Mammary epithelial cell (primary cell): Measurements from ENCODE around the gene HSPA1A.

ENCODE experiments used
- EZH2 ChIP-seq: IDR thresholded peaks from 2 replicates; pipeline ENCODE4 v1.6.1; 2012; ENCODE audit warnings: low read length, inconsistent platforms, borderline replicate concordance
- TF ChIP-seq, protein P1 (sequence below), 2 donors: IDR thresholded peaks in 1 of 2; conservative IDR thresholded peaks in 1 of 2; 2 replicates each; pipeline ENCODE4 v1.5.1; 2011 to 2012; ENCODE audit warnings: inconsistent platforms in 2 of 2, low read length in 2 of 2, mild to moderate bottlenecking in 2 of 2, control low read depth in 1 of 2, low read depth in 1 of 2; ENCODE audit not compliant: insufficient read depth in 1 of 2; ENCODE audit errors: extremely low read depth in 1 of 2

- TF ChIP-seq, protein P1, sequence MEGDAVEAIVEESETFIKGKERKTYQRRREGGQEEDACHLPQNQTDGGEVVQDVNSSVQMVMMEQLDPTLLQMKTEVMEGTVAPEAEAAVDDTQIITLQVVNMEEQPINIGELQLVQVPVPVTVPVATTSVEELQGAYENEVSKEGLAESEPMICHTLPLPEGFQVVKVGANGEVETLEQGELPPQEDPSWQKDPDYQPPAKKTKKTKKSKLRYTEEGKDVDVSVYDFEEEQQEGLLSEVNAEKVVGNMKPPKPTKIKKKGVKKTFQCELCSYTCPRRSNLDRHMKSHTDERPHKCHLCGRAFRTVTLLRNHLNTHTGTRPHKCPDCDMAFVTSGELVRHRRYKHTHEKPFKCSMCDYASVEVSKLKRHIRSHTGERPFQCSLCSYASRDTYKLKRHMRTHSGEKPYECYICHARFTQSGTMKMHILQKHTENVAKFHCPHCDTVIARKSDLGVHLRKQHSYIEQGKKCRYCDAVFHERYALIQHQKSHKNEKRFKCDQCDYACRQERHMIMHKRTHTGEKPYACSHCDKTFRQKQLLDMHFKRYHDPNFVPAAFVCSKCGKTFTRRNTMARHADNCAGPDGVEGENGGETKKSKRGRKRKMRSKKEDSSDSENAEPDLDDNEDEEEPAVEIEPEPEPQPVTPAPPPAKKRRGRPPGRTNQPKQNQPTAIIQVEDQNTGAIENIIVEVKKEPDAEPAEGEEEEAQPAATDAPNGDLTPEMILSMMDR (conservative IDR thresholded peaks at IDR 0.05 in 1 of 2, IDR thresholded peaks at IDR 0.05 in 1 of 2; ENCODE audit: extremely low read depth in 1 of 2, insufficient read depth in 1 of 2, low read depth in 1 of 2, low read length in 2 of 2), result no peak
- no peak for TF ChIP-seq EZH2
Measured at GRCh38 chr6:31861919-31862343, 46.6 kb downstream of the HSPA1A start.
